GM12878 (cell line): Measurements from ENCODE around the gene ADH6. TPM values are rescaled to one million over a fixed set of nuclear protein-coding genes. Genes with fewer than 3 reads are reported as not detected.

Source experiments
- ATAC-seq: fragments of 200-7000 bp; cut with Tn5 transposase; 3 replicates; pipeline ENCODE4 v1.9.1; 2020; ENCODE audit warnings: mild to moderate bottlenecking, moderate library complexity
- BruUV-seq: library from RNA; stranded (reverse); fragments of 400-500 nt; replicated peaks from 2 replicates; lab custom pipeline; 2021; lab: Mats Ljungman, UMichigan
- CTCF ChIA-PET: fragments of 300-600 bp; sonication (Branson Sonifier 250); formaldehyde crosslinking; extraction: SDS; loops from one replicate; lab custom pipeline; 2021; ENCODE audit warnings: inconsistent platforms; lab: Yijun Ruan, JAX
- POLR2A ChIA-PET: fragments of 350-600 bp; formaldehyde crosslinking; extraction: SDS; loops from one replicate; lab custom pipeline; 2021; ENCODE audit warnings: inconsistent platforms; lab: Charles Lee
- RAD21 ChIA-PET: fragments of 300-600 bp; sonication (Branson Sonifier 250); formaldehyde crosslinking; loops from one replicate; lab custom pipeline; 2023; ENCODE audit warnings: antibody characterized with exemption; ENCODE audit not compliant: unreplicated experiment; lab: Charles Lee
- SMC1A ChIA-PET: fragments of 300-600 bp; sonication (Branson Sonifier 250); formaldehyde crosslinking; loops from one replicate; lab custom pipeline; 2023; ENCODE audit not compliant: unreplicated experiment, uncharacterized antibody; lab: Charles Lee
- DNase-seq: peaks from one replicate; pipeline ENCODE4 v3.0.0-alpha.2; 2011; ENCODE audit warnings: low read depth, low spot score
- FAIRE-seq: peaks from 3 replicates; lab custom pipeline; 2011; peaks lifted over from hg19 to GRCh38; lab: Jason Lieb, UNC
- H2AFZ ChIP-seq: 2 replicates; pipeline ENCODE4 v1.6.0; 2011; ENCODE audit warnings: low read depth, low read length, control low read depth; ENCODE audit not compliant: control insufficient read depth
- H3K27ac ChIP-seq: 2 replicates; pipeline ENCODE4 v1.5.1; 2011; ENCODE audit warnings: control low read depth; ENCODE audit not compliant: control insufficient read depth, insufficient read depth
- H3K27me3 ChIP-seq, 2 experiments: replicated peaks in 1 of 2; 2 replicates each; pipeline versions ENCODE4 v1.6.0 to v1.6.1; 2011; ENCODE audit warnings: low read length in 1 of 2; ENCODE audit not compliant: control insufficient read depth in 2 of 2, insufficient read depth in 2 of 2
- H3K36me3 ChIP-seq, 2 experiments: 2 replicates each; pipeline ENCODE4 v1.5.1; 2011; ENCODE audit warnings: low read length in 1 of 2; ENCODE audit not compliant: control insufficient read depth in 2 of 2, insufficient read depth in 2 of 2
- H3K4me1 ChIP-seq: 2 replicates; pipeline ENCODE4 v1.6.1; 2011; ENCODE audit warnings: mild to moderate bottlenecking, low read length, moderate library complexity, mixed read lengths; ENCODE audit not compliant: control insufficient read depth, insufficient read depth
- H3K4me2 ChIP-seq: 2 replicates; pipeline ENCODE4 v1.6.0; 2011; ENCODE audit warnings: control low read depth; ENCODE audit not compliant: control insufficient read depth, insufficient read depth
- H3K4me3 ChIP-seq: fragments of 200-600 bp; sonication (generic); 2 replicates; pipeline ENCODE4 v1.5.1; 2016
- H3K79me2 ChIP-seq: 2 replicates; pipeline ENCODE4 v1.6.0; 2011; ENCODE audit warnings: low read length; ENCODE audit not compliant: control insufficient read depth, insufficient read depth
- H3K9ac ChIP-seq: 2 replicates; pipeline ENCODE4 v1.8.0; 2011; ENCODE audit warnings: low read length, control low read depth, mixed read lengths; ENCODE audit not compliant: control insufficient read depth, insufficient read depth
- H3K9me3 ChIP-seq: replicated peaks from 3 replicates; pipeline ENCODE4 v1.5.1; 2011; ENCODE audit warnings: mild to moderate bottlenecking, low read length; ENCODE audit not compliant: control insufficient read depth, insufficient read depth
- H4K20me1 ChIP-seq: 2 replicates; pipeline ENCODE4 v1.6.0; 2011; ENCODE audit not compliant: control insufficient read depth, insufficient read depth
- ASH2L ChIP-seq: fragments of 300-600, 200-600 bp; sonication (generic); IDR thresholded peaks from 2 replicates; pipeline ENCODE4 v1.6.1; 2017; ENCODE audit warnings: low read depth, mild to moderate bottlenecking, borderline replicate concordance
- ATF7 ChIP-seq: fragments of 450-650 bp; IDR thresholded peaks from 2 replicates; pipeline ENCODE4 v1.6.1; 2016; ENCODE audit warnings: low read depth, mild to moderate bottlenecking
- CEBPZ ChIP-seq: fragments of 150-350 bp; IDR thresholded peaks from 2 replicates; pipeline ENCODE4 v1.6.1; 2016; ENCODE audit warnings: low read depth, low read length
- ESRRA ChIP-seq: IDR thresholded peaks from 2 replicates; pipeline ENCODE4 v1.6.1; 2012; ENCODE audit warnings: mild to moderate bottlenecking, low read length, improper control_type of control experiment
- GABPA ChIP-seq: IDR thresholded peaks from 2 replicates; pipeline ENCODE4 v1.6.1; 2014; ENCODE audit warnings: antibody characterized with exemption, low read depth, mild to moderate bottlenecking, inconsistent platforms
- JUND ChIP-seq: IDR thresholded peaks from 2 replicates; pipeline ENCODE4 v1.6.1; 2012; ENCODE audit warnings: low read depth, mild to moderate bottlenecking, low read length, improper control_type of control experiment, moderate library complexity
- KAT2A ChIP-seq: conservative IDR thresholded peaks from 2 replicates; pipeline ENCODE4 v1.6.1; 2011; ENCODE audit warnings: low read depth, low read length; ENCODE audit not compliant: control insufficient read depth
- MEF2A ChIP-seq: IDR thresholded peaks from 2 replicates; pipeline ENCODE4 v1.6.1; 2011; ENCODE audit warnings: low read depth, mild to moderate bottlenecking, low read length, moderate library complexity; ENCODE audit not compliant: insufficient read depth
- NR2C2 ChIP-seq: IDR thresholded peaks from 2 replicates; pipeline ENCODE4 v1.6.1; 2011; ENCODE audit warnings: borderline replicate concordance, low read depth; ENCODE audit not compliant: control insufficient read depth, insufficient read length
- NRF1 ChIP-seq: conservative IDR thresholded peaks from 2 replicates; pipeline ENCODE4 v1.6.1; 2011; ENCODE audit warnings: mild to moderate bottlenecking, low read depth, low read length, improper control_type of control experiment
- PML ChIP-seq: IDR thresholded peaks from 2 replicates; pipeline ENCODE4 v1.6.1; 2012; ENCODE audit warnings: low read length, inconsistent platforms
- RUNX3 ChIP-seq: IDR thresholded peaks from 2 replicates; pipeline ENCODE4 v1.6.1; 2012; ENCODE audit warnings: low read length, inconsistent platforms
- SIX5 ChIP-seq: IDR thresholded peaks from 2 replicates; pipeline ENCODE4 v1.6.1; 2011; ENCODE audit warnings: mild to moderate bottlenecking, low read depth, low read length, moderate library complexity; ENCODE audit not compliant: severe bottlenecking
- SMAD1 ChIP-seq: fragments of 450-650 bp; IDR thresholded peaks from 2 replicates; pipeline ENCODE4 v1.6.1; 2018; ENCODE audit warnings: mild to moderate bottlenecking, low read depth; ENCODE audit not compliant: partially characterized antibody
- YBX1 ChIP-seq: fragments of 450-650 bp; IDR thresholded peaks from 2 replicates; pipeline ENCODE4 v1.6.1; 2016; ENCODE audit warnings: antibody characterized with exemption
- WGBS: methylation state at CpG from one replicate; pipeline ENCODE4 v1.1.6; 2016; ENCODE audit warnings: low lambda C conversion rate; ENCODE audit not compliant: insufficient replicate concordance, insufficient coverage; ENCODE audit errors: missing lambda C conversion rate; 5-methylcytosine and 5-hydroxymethylcytosine counted together
- in situ Hi-C: fragments of 300-500 bp; cut with MboI; formaldehyde crosslinking; loops from 9 replicates; pipeline ENCODE4 v1.14.3; 2018; ENCODE audit warnings: mixed read lengths
- intact Hi-C: fragments of 100-400 bp; cut with micrococcal nuclease; formaldehyde crosslinking; loops from one replicate; pipeline ENCODE4 v1.14.2; 2022; ENCODE audit not compliant: unreplicated experiment
- polyA plus RNA-seq, 11 experiments: library from polyadenylated mRNA; depleted of rRNA in 4 of 11; unstranded in 6 of 11; stranded (reverse) in 5 of 11; fragments of >200 nt; fragmentation: Nextera tagmentation in 4 of 11; fragmentation: Illumina TruSeq in 1 of 11; extraction: Ambion mirVana in 4 of 11; extraction: Trizol in 1 of 11; gene quantifications; 1 replicate in 1 of 11; 2 replicates in 10 of 11; pipeline versions ENCODE4 v1.2.1 to v1.2.3, GENCODE V29; 2011 to 2016; ENCODE audit warnings: inconsistent platforms in 2 of 11, missing spikeins in 2 of 11, low read depth in 1 of 11
- total RNA-seq, 4 experiments: library from RNA; depleted of rRNA in 3 of 4; stranded (reverse); fragments of >200 nt in 3 of 4; fragmentation: Illumina TruSeq in 1 of 4; extraction: Trizol in 1 of 4; gene quantifications; 2 replicates each; pipeline versions ENCODE4 v1.2.1 to v1.2.3, GENCODE V29; 2013 to 2021

The ADH6 gene
- total and polyA plus RNA-seq, 10 of the 15 experiments (the other 5 are each of a cell fraction or from before 2014, with no cell fraction given), result 0.03 to 0.16 TPM; not detected in 8

GRCh38 chr4:99248714-99249113 is 29.7 kb upstream of the ADH6 start:
- Histone ChIP-seq H3K9ac (no peak overlapping the region), H3K4me1 (no peaks in the 10 kb centered on the region), H4K20me1 (no peaks in the 10 kb centered on the region), H3K27ac (no peak overlapping the region), H3K27me3 (no peaks in the 10 kb centered on the region), H3K9me3 (no peaks in the 10 kb centered on the region), H3K79me2 (no peaks in the 10 kb centered on the region), H3K4me3 (no peak overlapping the region), H2AFZ (no peak overlapping the region), H3K4me2 (no peak overlapping the region), H3K36me3 (no peaks in the 10 kb centered on the region)
- BruUV-seq, result no TSS peak
- DNase-seq, result no peak
- ChIA-PET CTCF (no interaction called here), SMC1A (no interaction called here), POLR2A (no interaction called here), RAD21 (no interaction called here)
- in situ Hi-C loops, result no loop called here
- TF ChIP-seq RUNX3, result no peak
- TF ChIP-seq KAT2A, result no peak
- no peak for ATAC-seq
- intact Hi-C loops, result no loop called here
- FAIRE-seq, result no peak
- 7% methylated on average over 1 of the region's 1 CpG for WGBS

GRCh38 chr4:99235955-99236354 is 16.9 kb upstream of the ADH6 start:
- in situ Hi-C loops (no loop called here), intact Hi-C loops (no loop called here)
- CTCF ChIA-PET, result interaction anchor here (0.7 kb wide), 1 partner anchor 173 kb away, joined by 3 read pairs; no protein-coding TSS in a partner anchor
- no peak for FAIRE-seq
- RAD21 ChIA-PET, result no interaction called here
- Histone ChIP-seq H4K20me1 (no peaks in the 10 kb centered on the region), H3K4me1 (no peaks in the 10 kb centered on the region), H3K4me3 (no peak overlapping the region), H3K27me3 (no peaks in the 10 kb centered on the region), H3K79me2 (no peaks in the 10 kb centered on the region), H3K27ac (no peak overlapping the region), H3K9ac (no peak overlapping the region), H3K4me2 (no peak overlapping the region), H3K36me3 (no peaks in the 10 kb centered on the region), H2AFZ (no peak overlapping the region), H3K9me3 (no peaks in the 10 kb centered on the region)
- ATAC-seq, result no peak
- POLR2A ChIA-PET, result no interaction called here
- SMC1A ChIA-PET, result no interaction called here
- BruUV-seq, result no TSS peak
- TF ChIP-seq NR2C2 (no peak), JUND (no peak), ESRRA (no peak), PML (no peak), GABPA (no peak), SIX5 (no peak), NRF1 (no peak), ATF7 (no peak), CEBPZ (no peak), YBX1 (no peak), ASH2L (no peak), MEF2A (no peak), SMAD1 (no peak)
- 0% methylated on average over 1 of the region's 1 CpG for WGBS
- no peak for DNase-seq
